WERI-Rb-1 (cell line): ENCODE data around the gene TRIM2.

Experiments
- DNase-seq: peaks from one replicate; pipeline ENCODE4 v3.0.0-alpha.2; 2020
- H3K27ac ChIP-seq: fragments of 250-450 bp; sonication (Bioruptor Pico); 2 replicates; pipeline ENCODE4 v1.5.1; 2020; ENCODE audit warnings: mild to moderate bottlenecking, moderate library complexity
- H3K27me3 ChIP-seq: fragments of 250-450 bp; sonication (Bioruptor Pico); 2 replicates; pipeline ENCODE4 v1.5.1; 2021; ENCODE audit warnings: mild to moderate bottlenecking, low read depth, moderate library complexity; ENCODE audit not compliant: insufficient read depth, severe bottlenecking
- H3K36me3 ChIP-seq: fragments of 250-450 bp; sonication (Bioruptor Pico); 2 replicates; pipeline ENCODE4 v1.5.1; 2020; ENCODE audit warnings: mild to moderate bottlenecking, moderate library complexity
- H3K4me3 ChIP-seq: 2 replicates; pipeline ENCODE4 v1.5.1; 2011; ENCODE audit warnings: low read depth, mild to moderate bottlenecking, control low read depth, low read length
- H3K9me3 ChIP-seq: fragments of 250-450 bp; sonication (Bioruptor Pico); 2 replicates; pipeline ENCODE4 v1.5.1; 2021; ENCODE audit warnings: mild to moderate bottlenecking, moderate library complexity; ENCODE audit not compliant: severe bottlenecking
- CTCF ChIP-seq: IDR thresholded peaks from 2 replicates; pipeline ENCODE4 v1.5.1; 2011; ENCODE audit warnings: low read depth, mild to moderate bottlenecking, control low read depth, inconsistent platforms, low read length

TRIM2 gene

DNA sequence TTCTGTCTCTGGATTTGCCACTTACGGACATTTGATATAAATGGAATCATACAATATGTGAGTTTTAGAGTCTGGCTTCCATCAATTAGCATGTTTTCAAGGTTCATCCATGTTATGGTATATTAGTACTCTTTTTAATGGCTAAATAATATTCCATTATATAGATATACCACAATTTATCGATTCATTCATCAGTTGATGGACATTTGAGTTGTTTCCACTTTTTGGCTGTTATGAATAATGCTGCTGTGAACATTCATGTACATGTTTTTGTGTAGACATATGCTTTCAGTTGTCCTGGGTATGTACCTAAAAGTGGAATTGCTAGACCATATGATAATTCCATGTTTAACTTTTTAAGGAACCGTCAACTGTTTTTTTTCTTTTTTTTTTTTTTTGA is 79.0 kb downstream of the TRIM2 start:
- no peak for TF ChIP-seq CTCF
- Histone ChIP-seq H3K9me3 (peaks cover 5% of the 10 kb centered on the region), H3K27ac (no peak overlapping the region), H3K36me3 (peaks cover 35% of the 10 kb centered on the region), H3K4me3 (no peak overlapping the region), H3K27me3 (no peaks in the 10 kb centered on the region)
- DNase-seq: no peak

- H3K4me3 ChIP-seq: no peak overlapping the region
- H3K9me3 ChIP-seq: no peaks in the 10 kb centered on the region
- H3K27ac ChIP-seq: no peak overlapping the region
- peaks cover 38% of the 10 kb centered on the region for H3K36me3 ChIP-seq
- no peaks in the 10 kb centered on the region for H3K27me3 ChIP-seq
- TF ChIP-seq CTCF: no peak
- DNase-seq: no peak
These were observed 85.9 kb downstream of the TRIM2 start for GRCh38 chr4:153290134-153290533.

- no peak for TF ChIP-seq CTCF
- Histone ChIP-seq H3K9me3 (no peaks in the 10 kb centered on the region), H3K27me3 (no peaks in the 10 kb centered on the region), H3K4me3 (no peak overlapping the region), H3K27ac (no peak overlapping the region), H3K36me3 (peaks cover 43% of the 10 kb centered on the region)
- DNase-seq: no peak
These were observed 87.3 kb downstream of the TRIM2 start for GRCh38 chr4:153291562-153291961.

GRCh38 chr4:153292897-153293741 is 88.9 kb downstream of the TRIM2 start:
- no peak for TF ChIP-seq CTCF
- Histone ChIP-seq H3K4me3 (no peak overlapping the region), H3K27ac (no peak overlapping the region), H3K9me3 (no peaks in the 10 kb centered on the region), H3K36me3 (peaks cover 54% of the 10 kb centered on the region), H3K27me3 (no peaks in the 10 kb centered on the region)
- DNase-seq: no peak

DNA sequence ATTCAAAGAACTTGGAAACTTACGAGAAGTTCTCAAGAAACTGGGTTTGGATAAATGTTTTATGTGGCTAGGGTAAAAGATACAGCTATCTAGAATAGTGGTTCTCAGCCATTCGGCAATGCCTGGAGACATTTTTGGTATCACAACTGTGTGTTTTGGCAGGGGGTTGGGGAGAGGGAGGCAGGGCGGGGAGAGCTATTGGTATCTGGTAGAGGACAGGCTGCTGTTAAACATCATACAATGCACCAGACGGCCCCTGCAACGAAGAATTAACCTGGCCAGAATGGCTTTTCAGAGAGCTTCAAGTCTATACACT is 89.5 kb downstream of the TRIM2 start:
- H3K4me3 ChIP-seq: no peak overlapping the region
- H3K9me3 ChIP-seq: no peaks in the 10 kb centered on the region
- no peak overlapping the region for H3K27ac ChIP-seq
- peaks cover 58% of the 10 kb centered on the region for H3K36me3 ChIP-seq
- TF ChIP-seq CTCF: no peak
- DNase-seq: no peak
- H3K27me3 ChIP-seq: no peaks in the 10 kb centered on the region

DNA sequence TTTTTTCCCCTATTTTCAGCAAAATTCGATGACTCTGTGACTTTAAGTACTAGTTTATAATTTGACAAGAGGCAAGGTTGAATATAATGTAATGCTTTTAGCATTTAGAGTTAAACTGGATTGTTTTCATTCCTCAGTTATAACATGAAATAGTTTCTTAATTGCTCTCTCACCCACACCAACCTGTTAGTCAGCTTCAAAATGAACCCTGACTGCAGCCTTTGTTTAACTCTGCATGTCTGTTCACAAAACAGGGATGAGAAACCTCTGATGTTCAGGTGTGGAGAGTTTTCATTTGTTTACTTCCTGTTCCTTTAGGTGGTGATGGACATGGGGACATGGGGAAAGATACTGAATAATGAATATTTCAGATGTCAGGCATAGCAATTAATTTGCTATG is 90.4 kb downstream of the TRIM2 start:
- no peak for DNase-seq
- Histone ChIP-seq H3K27ac (no peak overlapping the region), H3K36me3 (peaks cover 61% of the 10 kb centered on the region), H3K9me3 (peaks cover 2% of the 10 kb centered on the region), H3K4me3 (no peak overlapping the region), H3K27me3 (no peaks in the 10 kb centered on the region)
- TF ChIP-seq CTCF: no peak
